NK-92 (cell line): ENCODE results near the gene CDC42SE2.

Experiments
- DNase-seq: peaks from one replicate; lab custom pipeline; 2025; ENCODE audit not compliant: unreplicated experiment; lab: John Stamatoyannopoulos, UW

The CDC42SE2 gene

DNA sequence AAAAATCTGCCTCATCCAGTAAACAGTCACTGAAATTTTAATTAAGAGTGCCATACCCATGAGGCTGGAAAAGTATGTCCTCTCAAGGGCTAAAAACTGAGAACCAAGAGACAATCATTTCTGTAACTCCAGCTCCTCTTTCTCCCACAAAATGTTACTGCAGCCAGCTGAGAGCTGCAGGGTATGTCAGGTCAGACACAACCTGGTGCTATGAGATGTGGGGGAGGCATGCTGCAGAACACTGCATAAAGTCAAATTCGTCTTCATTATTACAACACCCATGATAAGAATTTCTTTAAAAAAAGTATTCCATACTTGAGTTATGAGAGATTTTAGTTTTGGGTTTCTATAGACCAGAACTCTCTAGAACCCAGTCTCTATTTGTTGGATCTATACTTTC, 162.2 kb downstream of the CDC42SE2 start:
- DNase-seq: no peak

DNA sequence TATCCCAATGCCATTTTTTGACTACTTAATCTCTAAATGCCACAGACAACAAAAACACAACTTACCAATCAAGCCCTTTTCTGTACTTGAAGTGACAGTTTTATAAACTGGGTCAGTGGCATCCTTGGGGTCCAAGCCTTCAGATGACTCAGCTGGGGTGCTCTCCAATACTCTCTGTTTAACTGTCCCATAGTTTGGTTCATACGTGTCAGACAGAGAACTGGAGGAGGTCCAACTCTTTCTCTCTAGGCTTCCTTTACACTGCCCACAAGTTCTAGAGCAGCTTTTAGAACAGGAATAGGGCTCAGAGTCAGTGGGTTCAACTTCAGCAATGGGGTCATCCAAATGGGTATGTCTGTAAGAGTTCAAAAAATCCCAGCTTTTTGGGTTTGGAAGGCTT, 166.9 kb downstream of the CDC42SE2 start:
- no peak for DNase-seq

- DNase-seq: no peak
These were observed 167.9 kb downstream of the CDC42SE2 start for GRCh38 chr5:131431794-131432193.

DNA sequence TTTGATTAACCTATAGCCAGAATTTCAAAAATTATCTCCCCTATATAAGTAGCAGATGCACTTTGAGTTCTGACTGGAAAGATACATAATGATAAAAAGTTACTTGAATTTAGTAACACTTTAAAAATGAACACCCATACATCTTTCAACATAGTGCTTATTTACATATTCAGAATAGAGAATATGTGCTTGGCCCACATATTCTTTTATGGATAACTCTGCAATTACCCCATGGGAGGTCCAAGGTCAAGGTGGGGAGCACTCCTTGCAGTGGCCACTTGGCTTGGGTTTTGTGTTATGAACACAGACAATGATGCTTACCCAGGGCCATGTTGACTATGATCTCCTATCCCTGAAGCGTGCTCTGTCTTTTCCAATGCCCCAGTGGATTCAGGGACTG, 169.3 kb downstream of the CDC42SE2 start:
- DNase-seq: no peak

GRCh38 chr5:131436081-131436480, 172.2 kb downstream of the CDC42SE2 start:
- no peak for DNase-seq

DNA sequence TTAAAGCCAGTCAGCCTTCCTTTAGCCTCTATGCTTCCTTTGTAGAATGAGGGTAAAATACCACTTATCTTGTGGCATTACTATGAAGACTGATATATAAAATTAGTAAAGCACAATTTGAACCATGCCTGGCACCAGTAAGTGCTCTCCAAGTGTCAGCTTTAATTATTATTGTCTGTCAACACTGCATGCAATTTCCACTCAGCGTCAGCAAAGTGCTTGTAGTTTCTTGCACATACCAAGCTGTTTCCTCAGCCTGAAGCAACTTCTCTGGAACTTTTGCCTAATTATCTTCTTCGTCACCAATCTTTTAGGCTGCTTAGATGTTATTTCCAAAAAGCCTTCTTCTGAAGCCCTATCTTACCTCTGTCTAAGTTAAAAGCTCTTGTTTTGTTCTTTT, 177.3 kb downstream of the CDC42SE2 start:
- DNase-seq: no peak
